Head of caudate nucleus (tissue), 42 donors: ENCODE data around the gene CC2D2A.

Experiments
- DNase-seq, 42 donors: peaks; one replicate each; pipeline versions ENCODE4 v3.0.0 to v3.0.0-alpha.2; 2020 to 2021; ENCODE audit warnings: mixed read lengths in 7 of 42
- intact Hi-C: fragments of 100-400 bp; cut with DNase I; formaldehyde crosslinking; loops from one replicate; pipeline ENCODE4 v1.15.0; 2022

Gene CC2D2A

GRCh38 chr4:15469402-15470127 lies at the start of gene CC2D2A:
Gene CC2D2A (plus strand): TSS chr4:15469882. CDS start chr4:15475933, 6,051 bp downstream.
- intact Hi-C loops = no loop called here
- peak in 1 of 42 donors; percentile 18 for DNase-seq

GRCh38 chr4:15420642-15421041 lies 49.0 kb upstream of the CC2D2A start:
- intact Hi-C loops = no loop called here
- peak in 33 of 42 donors; percentile 13 to 82 (median 41) for DNase-seq

- intact Hi-C loops = no loop called here
- no peak for DNase-seq
These were observed 46.4 kb upstream of the CC2D2A start for GRCh38 chr4:15423285-15423711.

GRCh38 chr4:15425520-15425919 lies 44.2 kb upstream of the CC2D2A start:
- no peak for DNase-seq

GRCh38 chr4:15427161-15427560 lies 42.5 kb upstream of the CC2D2A start:
- no peak for DNase-seq
- intact Hi-C loops = no loop called here

More at GRCh38 chr4:15425520-15425919, 44.2 kb upstream of the CC2D2A start:
- intact Hi-C loops = no loop called here

GRCh38 chr4:15427701-15428100 lies 42.0 kb upstream of the CC2D2A start, which contains the start of gene C1QTNF7:
Gene C1QTNF7 (plus strand): TSS chr4:15428033. CDS start chr4:15435744, 7,711 bp downstream.
- DNase-seq = no peak
- intact Hi-C loops = no loop called here

GRCh38 chr4:15428611-15429010 lies 41.1 kb upstream of the CC2D2A start:
- intact Hi-C loops = no loop called here
- DNase-seq = peak in 2 of 42 donors; percentile 20 to 41

GRCh38 chr4:15434091-15434490 lies 35.6 kb upstream of the CC2D2A start:
- intact Hi-C loops = no loop called here
- no peak for DNase-seq

GRCh38 chr4:15434676-15435075 lies 35.0 kb upstream of the CC2D2A start:
- intact Hi-C loops = no loop called here
- no peak for DNase-seq

GRCh38 chr4:15436513-15436912 lies 33.2 kb upstream of the CC2D2A start:
- DNase-seq = peak in 30 of 42 donors; percentile 2 to 73 (median 33)
- intact Hi-C loops = no loop called here

GRCh38 chr4:15438939-15439524 lies 30.6 kb upstream of the CC2D2A start:
- DNase-seq = no peak
- intact Hi-C loops = no loop called here

- no peak for DNase-seq
- intact Hi-C loops = no loop called here
These were observed 26.1 kb upstream of the CC2D2A start for GRCh38 chr4:15443371-15444160.

- no peak for DNase-seq
- intact Hi-C loops = no loop called here
These were observed 25.4 kb upstream of the CC2D2A start for GRCh38 chr4:15444276-15444675.

GRCh38 chr4:15444879-15445547 lies 24.7 kb upstream of the CC2D2A start:
- DNase-seq = no peak
- intact Hi-C loops = no loop called here

- intact Hi-C loops = no loop called here
- DNase-seq = no peak
These were observed 18.4 kb upstream of the CC2D2A start for GRCh38 chr4:15451181-15451865.

- intact Hi-C loops = no loop called here
- DNase-seq = no peak
These were observed 17.6 kb upstream of the CC2D2A start for GRCh38 chr4:15451866-15452765.

GRCh38 chr4:15455290-15455689 lies 14.4 kb upstream of the CC2D2A start:
- intact Hi-C loops = loop anchor here (5.0 kb wide), 1 partner anchor 223 kb away; no protein-coding TSS in a partner anchor
- DNase-seq = no peak
